ENCODE data around the gene IQGAP1.

Gene IQGAP1

DNA sequence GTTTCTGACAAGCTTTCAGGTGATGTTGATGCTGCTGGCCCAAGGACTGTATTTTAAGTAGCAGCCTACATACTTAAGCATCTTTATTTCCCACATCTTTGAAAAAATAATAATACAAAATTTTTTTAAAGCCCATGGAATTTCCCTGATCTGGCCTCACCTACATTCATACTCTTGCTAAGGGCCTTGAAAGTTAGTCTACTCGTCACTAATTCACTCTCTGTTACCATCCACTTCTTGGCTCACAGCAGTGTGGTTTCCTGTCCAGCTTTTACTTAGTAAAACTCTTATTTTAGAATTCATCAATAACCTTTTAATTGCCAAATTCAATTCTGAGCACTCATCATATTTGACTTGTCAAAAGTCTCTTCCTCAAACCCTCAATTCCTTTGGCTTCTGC lies 82.4 kb downstream of the IQGAP1 start:
- TF ChIP-seq, protein P1, sequence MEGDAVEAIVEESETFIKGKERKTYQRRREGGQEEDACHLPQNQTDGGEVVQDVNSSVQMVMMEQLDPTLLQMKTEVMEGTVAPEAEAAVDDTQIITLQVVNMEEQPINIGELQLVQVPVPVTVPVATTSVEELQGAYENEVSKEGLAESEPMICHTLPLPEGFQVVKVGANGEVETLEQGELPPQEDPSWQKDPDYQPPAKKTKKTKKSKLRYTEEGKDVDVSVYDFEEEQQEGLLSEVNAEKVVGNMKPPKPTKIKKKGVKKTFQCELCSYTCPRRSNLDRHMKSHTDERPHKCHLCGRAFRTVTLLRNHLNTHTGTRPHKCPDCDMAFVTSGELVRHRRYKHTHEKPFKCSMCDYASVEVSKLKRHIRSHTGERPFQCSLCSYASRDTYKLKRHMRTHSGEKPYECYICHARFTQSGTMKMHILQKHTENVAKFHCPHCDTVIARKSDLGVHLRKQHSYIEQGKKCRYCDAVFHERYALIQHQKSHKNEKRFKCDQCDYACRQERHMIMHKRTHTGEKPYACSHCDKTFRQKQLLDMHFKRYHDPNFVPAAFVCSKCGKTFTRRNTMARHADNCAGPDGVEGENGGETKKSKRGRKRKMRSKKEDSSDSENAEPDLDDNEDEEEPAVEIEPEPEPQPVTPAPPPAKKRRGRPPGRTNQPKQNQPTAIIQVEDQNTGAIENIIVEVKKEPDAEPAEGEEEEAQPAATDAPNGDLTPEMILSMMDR (IDR thresholded peaks at IDR 0.05; ENCODE audit: extremely low read depth, insufficient read depth, missing control alignments), result no peak
- in situ Hi-C loops (cut with MboI; ENCODE audit: low pct_unique_long_range_greater_than_20kb, low sequenced_read_pairs, unreplicated experiment), result loop anchor here (10.0 kb wide), 1 partner anchor 146 kb away; no protein-coding TSS in a partner anchor
- DNase-seq (ENCODE audit: low spot score), result no peak

DNA sequence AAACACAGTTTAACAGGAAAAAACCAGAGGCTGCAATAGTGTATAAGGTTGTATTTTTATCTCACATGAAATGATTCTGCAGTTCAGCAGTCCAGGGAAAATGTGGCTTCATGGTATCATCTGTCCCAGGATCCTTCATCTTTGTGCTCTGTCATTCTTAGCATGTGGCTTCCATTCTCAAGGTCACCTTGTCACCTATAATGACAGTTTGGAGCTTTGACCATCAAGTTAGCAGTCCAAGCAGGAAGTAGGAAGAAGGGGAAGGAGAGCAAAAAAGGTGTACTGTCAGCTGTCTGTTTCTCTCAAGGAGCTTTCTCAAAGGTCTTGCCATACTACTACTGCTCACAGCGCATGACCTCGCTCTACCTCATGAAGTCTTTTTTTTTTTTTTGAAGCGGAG lies 83.1 kb downstream of the IQGAP1 start:
- no peak for DNase-seq (ENCODE audit: low spot score)
- in situ Hi-C loops (cut with MboI; ENCODE audit: low pct_unique_long_range_greater_than_20kb, low sequenced_read_pairs, unreplicated experiment), result loop anchor here (10.0 kb wide), 1 partner anchor 146 kb away; no protein-coding TSS in a partner anchor
- TF ChIP-seq, protein P1 (IDR thresholded peaks at IDR 0.05; ENCODE audit: extremely low read depth, insufficient read depth, missing control alignments), result no peak

GRCh38 chr15:90471769-90472168 lies 83.7 kb downstream of the IQGAP1 start:
- in situ Hi-C loops (cut with MboI; ENCODE audit: low pct_unique_long_range_greater_than_20kb, low sequenced_read_pairs, unreplicated experiment), result loop anchor here (10.0 kb wide), 1 partner anchor 147 kb away; no protein-coding TSS in a partner anchor
- TF ChIP-seq, protein P1 (IDR thresholded peaks at IDR 0.05; ENCODE audit: extremely low read depth, insufficient read depth, missing control alignments), result no peak

DNA sequence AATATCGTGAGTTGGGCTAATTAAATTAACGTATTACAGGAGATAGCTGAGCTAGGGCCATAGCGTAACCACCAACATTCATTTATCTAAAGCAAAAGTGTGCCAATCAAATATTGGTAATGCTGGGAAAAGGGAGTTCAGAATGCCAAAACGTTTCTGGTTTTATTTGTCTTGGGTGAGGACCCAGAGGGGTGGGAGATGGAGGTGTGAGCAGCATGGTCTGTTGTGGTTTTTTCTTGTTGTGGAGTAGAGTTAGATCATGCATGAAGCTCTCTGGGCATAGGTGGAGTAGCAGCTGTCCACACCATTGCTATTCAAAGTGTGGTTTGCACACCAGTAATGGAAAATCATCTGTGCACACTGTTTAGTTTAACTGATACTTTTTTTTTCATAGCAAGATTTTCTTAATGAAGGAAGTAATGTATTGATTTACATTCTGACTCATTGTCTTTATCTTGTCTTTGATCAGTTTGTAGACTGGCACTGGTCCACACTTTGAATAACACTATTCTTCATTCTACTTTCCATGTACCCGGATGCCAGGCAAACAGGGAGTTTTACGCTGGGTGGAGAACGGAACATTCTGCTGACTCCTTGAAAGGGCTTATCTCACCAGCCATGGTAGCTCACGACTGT lies 90.9 kb downstream of the IQGAP1 start:
- TF ChIP-seq, protein P1 (IDR thresholded peaks at IDR 0.05; ENCODE audit: extremely low read depth, insufficient read depth, missing control alignments), result no peak
- in situ Hi-C loops (cut with MboI; ENCODE audit: low pct_unique_long_range_greater_than_20kb, low sequenced_read_pairs, unreplicated experiment), result loop anchor here (10.0 kb wide), 1 partner anchor 154 kb away; no protein-coding TSS in a partner anchor
- no peak for DNase-seq (ENCODE audit: low spot score)

More at GRCh38 chr15:90471769-90472168, 83.7 kb downstream of the IQGAP1 start:
- no peak for DNase-seq (ENCODE audit: low spot score)

GRCh38 chr15:90479656-90480055 lies 91.6 kb downstream of the IQGAP1 start:
- in situ Hi-C loops (cut with MboI; ENCODE audit: low pct_unique_long_range_greater_than_20kb, low sequenced_read_pairs, unreplicated experiment), result loop anchor here (10.0 kb wide), 1 partner anchor 155 kb away; no protein-coding TSS in a partner anchor
- DNase-seq (ENCODE audit: low spot score), result no peak
- TF ChIP-seq, protein P1 (IDR thresholded peaks at IDR 0.05; ENCODE audit: extremely low read depth, insufficient read depth, missing control alignments), result no peak

GRCh38 chr15:90481023-90481422 lies 93.0 kb downstream of the IQGAP1 start:
- TF ChIP-seq, protein P1 (IDR thresholded peaks at IDR 0.05; ENCODE audit: extremely low read depth, insufficient read depth, missing control alignments), result no peak
- DNase-seq (ENCODE audit: low spot score), result no peak
- in situ Hi-C loops (cut with MboI; ENCODE audit: low pct_unique_long_range_greater_than_20kb, low sequenced_read_pairs, unreplicated experiment), result no loop called here
